DND-41 (cell line): Measurements from ENCODE around the gene TSPAN9.

Experiments
- EZH2 ChIP-seq: IDR thresholded peaks from 3 replicates; pipeline ENCODE4 v1.6.1; 2012; ENCODE audit warnings: borderline replicate concordance, low read depth, mild to moderate bottlenecking, moderate library complexity, low read length, inconsistent platforms; ENCODE audit not compliant: severe bottlenecking
- TF ChIP-seq, protein P1 (sequence below): IDR thresholded peaks from 2 replicates; pipeline ENCODE4 v1.5.1; 2012; ENCODE audit warnings: borderline replicate concordance, low read length, moderate library complexity, mild to moderate bottlenecking; ENCODE audit not compliant: poor library complexity, severe bottlenecking; ENCODE audit errors: extremely low read depth

DNA sequence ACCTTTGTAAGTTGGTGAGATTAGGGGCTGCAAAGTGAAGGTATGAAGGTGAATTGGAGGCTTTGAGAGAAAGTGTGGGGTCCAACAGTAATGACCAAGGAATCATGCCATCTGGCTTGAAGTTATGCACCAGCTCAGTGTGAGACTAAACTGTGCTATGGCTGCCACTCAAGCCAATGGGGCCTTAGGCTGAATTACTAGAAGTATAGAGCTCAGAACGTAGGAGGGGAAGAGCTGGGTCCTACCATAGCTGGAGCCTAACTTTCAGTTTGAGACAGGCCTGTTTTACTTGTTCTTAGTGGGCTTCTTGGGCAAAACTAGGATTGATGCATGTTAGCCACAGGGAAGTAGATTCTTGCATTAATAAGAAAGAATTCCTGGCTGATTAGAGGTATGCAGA lies 194.0 kb downstream of the TSPAN9 start:
- TF ChIP-seq, protein P1, sequence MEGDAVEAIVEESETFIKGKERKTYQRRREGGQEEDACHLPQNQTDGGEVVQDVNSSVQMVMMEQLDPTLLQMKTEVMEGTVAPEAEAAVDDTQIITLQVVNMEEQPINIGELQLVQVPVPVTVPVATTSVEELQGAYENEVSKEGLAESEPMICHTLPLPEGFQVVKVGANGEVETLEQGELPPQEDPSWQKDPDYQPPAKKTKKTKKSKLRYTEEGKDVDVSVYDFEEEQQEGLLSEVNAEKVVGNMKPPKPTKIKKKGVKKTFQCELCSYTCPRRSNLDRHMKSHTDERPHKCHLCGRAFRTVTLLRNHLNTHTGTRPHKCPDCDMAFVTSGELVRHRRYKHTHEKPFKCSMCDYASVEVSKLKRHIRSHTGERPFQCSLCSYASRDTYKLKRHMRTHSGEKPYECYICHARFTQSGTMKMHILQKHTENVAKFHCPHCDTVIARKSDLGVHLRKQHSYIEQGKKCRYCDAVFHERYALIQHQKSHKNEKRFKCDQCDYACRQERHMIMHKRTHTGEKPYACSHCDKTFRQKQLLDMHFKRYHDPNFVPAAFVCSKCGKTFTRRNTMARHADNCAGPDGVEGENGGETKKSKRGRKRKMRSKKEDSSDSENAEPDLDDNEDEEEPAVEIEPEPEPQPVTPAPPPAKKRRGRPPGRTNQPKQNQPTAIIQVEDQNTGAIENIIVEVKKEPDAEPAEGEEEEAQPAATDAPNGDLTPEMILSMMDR = no peak
- TF ChIP-seq EZH2 = no peak
